GM12878 (cell line): ENCODE data around the gene SLC38A9. TPM values are rescaled to one million over a fixed set of nuclear protein-coding genes. Genes with fewer than 3 reads are reported as not detected.

ENCODE experiments used
- ATAC-seq: fragments of 200-7000 bp; cut with Tn5 transposase; 3 replicates; pipeline ENCODE4 v1.9.1; 2020; ENCODE audit warnings: mild to moderate bottlenecking, moderate library complexity
- BruUV-seq: library from RNA; stranded (reverse); fragments of 400-500 nt; replicated peaks from 2 replicates; lab custom pipeline; 2021; lab: Mats Ljungman, UMichigan
- CTCF ChIA-PET: fragments of 300-600 bp; sonication (Branson Sonifier 250); formaldehyde crosslinking; extraction: SDS; loops from one replicate; lab custom pipeline; 2021; ENCODE audit warnings: inconsistent platforms; lab: Yijun Ruan, JAX
- POLR2A ChIA-PET: fragments of 350-600 bp; formaldehyde crosslinking; extraction: SDS; loops from one replicate; lab custom pipeline; 2021; ENCODE audit warnings: inconsistent platforms; lab: Charles Lee
- RAD21 ChIA-PET: fragments of 300-600 bp; sonication (Branson Sonifier 250); formaldehyde crosslinking; loops from one replicate; lab custom pipeline; 2023; ENCODE audit warnings: antibody characterized with exemption; ENCODE audit not compliant: unreplicated experiment; lab: Charles Lee
- SMC1A ChIA-PET: fragments of 300-600 bp; sonication (Branson Sonifier 250); formaldehyde crosslinking; loops from one replicate; lab custom pipeline; 2023; ENCODE audit not compliant: unreplicated experiment, uncharacterized antibody; lab: Charles Lee
- DNase-seq: peaks from one replicate; pipeline ENCODE4 v3.0.0-alpha.2; 2011; ENCODE audit warnings: low read depth, low spot score
- FAIRE-seq: peaks from 3 replicates; lab custom pipeline; 2011; peaks lifted over from hg19 to GRCh38; lab: Jason Lieb, UNC
- H2AFZ ChIP-seq: 2 replicates; pipeline ENCODE4 v1.6.0; 2011; ENCODE audit warnings: low read depth, low read length, control low read depth; ENCODE audit not compliant: control insufficient read depth
- H3K27ac ChIP-seq: 2 replicates; pipeline ENCODE4 v1.5.1; 2011; ENCODE audit warnings: control low read depth; ENCODE audit not compliant: control insufficient read depth, insufficient read depth
- H3K27me3 ChIP-seq, 2 experiments: replicated peaks in 1 of 2; 2 replicates each; pipeline versions ENCODE4 v1.6.0 to v1.6.1; 2011; ENCODE audit warnings: low read length in 1 of 2; ENCODE audit not compliant: control insufficient read depth in 2 of 2, insufficient read depth in 2 of 2
- H3K36me3 ChIP-seq, 2 experiments: 2 replicates each; pipeline ENCODE4 v1.5.1; 2011; ENCODE audit warnings: low read length in 1 of 2; ENCODE audit not compliant: control insufficient read depth in 2 of 2, insufficient read depth in 2 of 2
- H3K4me1 ChIP-seq: 2 replicates; pipeline ENCODE4 v1.6.1; 2011; ENCODE audit warnings: mild to moderate bottlenecking, low read length, moderate library complexity, mixed read lengths; ENCODE audit not compliant: control insufficient read depth, insufficient read depth
- H3K4me2 ChIP-seq: 2 replicates; pipeline ENCODE4 v1.6.0; 2011; ENCODE audit warnings: control low read depth; ENCODE audit not compliant: control insufficient read depth, insufficient read depth
- H3K4me3 ChIP-seq: fragments of 200-600 bp; sonication (generic); 2 replicates; pipeline ENCODE4 v1.5.1; 2016
- H3K79me2 ChIP-seq: 2 replicates; pipeline ENCODE4 v1.6.0; 2011; ENCODE audit warnings: low read length; ENCODE audit not compliant: control insufficient read depth, insufficient read depth
- H3K9ac ChIP-seq: 2 replicates; pipeline ENCODE4 v1.8.0; 2011; ENCODE audit warnings: low read length, control low read depth, mixed read lengths; ENCODE audit not compliant: control insufficient read depth, insufficient read depth
- H3K9me3 ChIP-seq: replicated peaks from 3 replicates; pipeline ENCODE4 v1.5.1; 2011; ENCODE audit warnings: mild to moderate bottlenecking, low read length; ENCODE audit not compliant: control insufficient read depth, insufficient read depth
- H4K20me1 ChIP-seq: 2 replicates; pipeline ENCODE4 v1.6.0; 2011; ENCODE audit not compliant: control insufficient read depth, insufficient read depth
- KAT2A ChIP-seq: conservative IDR thresholded peaks from 2 replicates; pipeline ENCODE4 v1.6.1; 2011; ENCODE audit warnings: low read depth, low read length; ENCODE audit not compliant: control insufficient read depth
- MTA2 ChIP-seq: fragments of 450-650 bp; IDR thresholded peaks from 2 replicates; pipeline ENCODE4 v1.6.1; 2016; ENCODE audit warnings: low read depth, mild to moderate bottlenecking, moderate library complexity
- PAX8 ChIP-seq: fragments of 450-650 bp; IDR thresholded peaks from 2 replicates; pipeline ENCODE4 v1.6.1; 2017; ENCODE audit warnings: mild to moderate bottlenecking, moderate library complexity
- ZBED1 ChIP-seq: IDR thresholded peaks from 2 replicates; pipeline ENCODE4 v1.6.1; 2016; ENCODE audit warnings: borderline replicate concordance
- ZBTB4 ChIP-seq: fragments of 450-650 bp; formaldehyde crosslinking; IDR thresholded peaks from 2 replicates; pipeline ENCODE4 v1.4.0; 2022; ENCODE audit warnings: mild to moderate bottlenecking, moderate library complexity
- WGBS: methylation state at CpG from one replicate; pipeline ENCODE4 v1.1.6; 2016; ENCODE audit warnings: low lambda C conversion rate; ENCODE audit not compliant: insufficient replicate concordance, insufficient coverage; ENCODE audit errors: missing lambda C conversion rate; 5-methylcytosine and 5-hydroxymethylcytosine counted together
- in situ Hi-C: fragments of 300-500 bp; cut with MboI; formaldehyde crosslinking; loops from 9 replicates; pipeline ENCODE4 v1.14.3; 2018; ENCODE audit warnings: mixed read lengths
- intact Hi-C: fragments of 100-400 bp; cut with micrococcal nuclease; formaldehyde crosslinking; loops from one replicate; pipeline ENCODE4 v1.14.2; 2022; ENCODE audit not compliant: unreplicated experiment
- polyA plus RNA-seq, 11 experiments: library from polyadenylated mRNA; depleted of rRNA in 4 of 11; unstranded in 6 of 11; stranded (reverse) in 5 of 11; fragments of >200 nt; fragmentation: Nextera tagmentation in 4 of 11; fragmentation: Illumina TruSeq in 1 of 11; extraction: Ambion mirVana in 4 of 11; extraction: Trizol in 1 of 11; gene quantifications; 1 replicate in 1 of 11; 2 replicates in 10 of 11; pipeline versions ENCODE4 v1.2.1 to v1.2.3, GENCODE V29; 2011 to 2016; ENCODE audit warnings: inconsistent platforms in 2 of 11, missing spikeins in 2 of 11, low read depth in 1 of 11
- total RNA-seq, 4 experiments: library from RNA; depleted of rRNA in 3 of 4; stranded (reverse); fragments of >200 nt in 3 of 4; fragmentation: Illumina TruSeq in 1 of 4; extraction: Trizol in 1 of 4; gene quantifications; 2 replicates each; pipeline versions ENCODE4 v1.2.1 to v1.2.3, GENCODE V29; 2013 to 2021

The SLC38A9 gene
- total and polyA plus RNA-seq, 10 of the 15 experiments (the other 5 are each of a cell fraction or from before 2014, with no cell fraction given), result 8.5 to 35.1 (median 23.0) TPM

GRCh38 chr5:55623789-55624188 is 88.3 kb downstream of the SLC38A9 start:
- Histone ChIP-seq H3K27ac (no peak overlapping the region), H2AFZ (no peak overlapping the region), H3K27me3 (no peaks in the 10 kb centered on the region)
- SMC1A ChIA-PET, result interaction anchor here (1.1 to 1.2 kb wide), 2 partner anchors 12 to 15 kb away, joined by 3 to 6 read pairs; no protein-coding TSS in a partner anchor
- in situ Hi-C loops, result no loop called here
- WGBS, result 100% methylated on average over 1 of the region's 1 CpG
- CTCF ChIA-PET, result interaction anchor here (1.1 to 1.5 kb wide), 2 partner anchors 15 to 78 kb away, joined by 3 to 4 read pairs; no protein-coding TSS in a partner anchor
- DNase-seq, result no peak
- no TSS peak for BruUV-seq
- no peak for ATAC-seq
- TF ChIP-seq PAX8 (no peak), ZBED1 (no peak), MTA2 (no peak), ZBTB4 (CRISPR knock-in tag) (no peak), KAT2A (no peak)
- TF ChIP-seq, all 136 proteins: peak for 0
- Histone ChIP-seq H3K9ac (no peak overlapping the region), H4K20me1 (no peaks in the 10 kb centered on the region), H3K4me1 (no peaks in the 10 kb centered on the region), H3K36me3 (no peaks in the 10 kb centered on the region; a peak in 1 of 4 replicates), H3K4me2 (no peak overlapping the region), H3K9me3 (no peaks in the 10 kb centered on the region), H3K79me2 (no peaks in the 10 kb centered on the region), H3K4me3 (no peak overlapping the region)
- POLR2A ChIA-PET, result no interaction called here
- RAD21 ChIA-PET, result no interaction called here
- intact Hi-C loops, result no loop called here
- FAIRE-seq, result no peak
